ENCODE data around the gene PDZRN4.

The PDZRN4 gene

GRCh38 chr12:41509271-41510055 is 321.3 kb downstream of the PDZRN4 start:
- H3K4me3 ChIP-seq (replicated peaks; ENCODE audit: insufficient read depth, low read length) = no peak overlapping the region
- no peaks in the 10 kb centered on the region for H3K27me3 ChIP-seq (ENCODE audit: insufficient read depth, poor library complexity, severe bottlenecking)
- no peak for DNase-seq (ENCODE audit: low read depth in 1 of 2, low spot score in 1 of 2)
- H3K27ac ChIP-seq (replicated peaks) = no peak overlapping the region
- TF ChIP-seq SPI1 (IDR thresholded peaks at IDR 0.05; ENCODE audit: borderline replicate concordance, low read depth) (no peak), REST (IDR thresholded peaks at IDR 0.05; ENCODE audit: insufficient replicate concordance, low read depth) (no peak), POLR2AphosphoS5 (IDR thresholded peaks at IDR 0.05; ENCODE audit: low read depth) (no peak), GABPA (IDR thresholded peaks at IDR 0.05; ENCODE audit: low read depth) (no peak)
- TF ChIP-seq, protein P1, sequence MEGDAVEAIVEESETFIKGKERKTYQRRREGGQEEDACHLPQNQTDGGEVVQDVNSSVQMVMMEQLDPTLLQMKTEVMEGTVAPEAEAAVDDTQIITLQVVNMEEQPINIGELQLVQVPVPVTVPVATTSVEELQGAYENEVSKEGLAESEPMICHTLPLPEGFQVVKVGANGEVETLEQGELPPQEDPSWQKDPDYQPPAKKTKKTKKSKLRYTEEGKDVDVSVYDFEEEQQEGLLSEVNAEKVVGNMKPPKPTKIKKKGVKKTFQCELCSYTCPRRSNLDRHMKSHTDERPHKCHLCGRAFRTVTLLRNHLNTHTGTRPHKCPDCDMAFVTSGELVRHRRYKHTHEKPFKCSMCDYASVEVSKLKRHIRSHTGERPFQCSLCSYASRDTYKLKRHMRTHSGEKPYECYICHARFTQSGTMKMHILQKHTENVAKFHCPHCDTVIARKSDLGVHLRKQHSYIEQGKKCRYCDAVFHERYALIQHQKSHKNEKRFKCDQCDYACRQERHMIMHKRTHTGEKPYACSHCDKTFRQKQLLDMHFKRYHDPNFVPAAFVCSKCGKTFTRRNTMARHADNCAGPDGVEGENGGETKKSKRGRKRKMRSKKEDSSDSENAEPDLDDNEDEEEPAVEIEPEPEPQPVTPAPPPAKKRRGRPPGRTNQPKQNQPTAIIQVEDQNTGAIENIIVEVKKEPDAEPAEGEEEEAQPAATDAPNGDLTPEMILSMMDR (IDR thresholded peaks at IDR 0.05; ENCODE audit: insufficient read depth, low read length) = no peak

GRCh38 chr12:41510470-41510869 is 322.4 kb downstream of the PDZRN4 start:
- Histone ChIP-seq H3K27ac (replicated peaks) (no peak overlapping the region), H3K4me3 (replicated peaks; ENCODE audit: insufficient read depth, low read length) (no peak overlapping the region), H3K27me3 (ENCODE audit: insufficient read depth, poor library complexity, severe bottlenecking) (no peaks in the 10 kb centered on the region)
- TF ChIP-seq SPI1 (IDR thresholded peaks at IDR 0.05; ENCODE audit: borderline replicate concordance, low read depth) (no peak), REST (IDR thresholded peaks at IDR 0.05; ENCODE audit: insufficient replicate concordance, low read depth) (no peak), POLR2AphosphoS5 (IDR thresholded peaks at IDR 0.05; ENCODE audit: low read depth) (no peak), GABPA (IDR thresholded peaks at IDR 0.05; ENCODE audit: low read depth) (no peak)
- TF ChIP-seq, protein P1 (IDR thresholded peaks at IDR 0.05; ENCODE audit: insufficient read depth, low read length) = no peak
- DNase-seq (ENCODE audit: low read depth in 1 of 2, low spot score in 1 of 2) = no peak

GRCh38 chr12:41511247-41511646 is 323.1 kb downstream of the PDZRN4 start:
- Histone ChIP-seq H3K27me3 (ENCODE audit: insufficient read depth, poor library complexity, severe bottlenecking) (no peaks in the 10 kb centered on the region), H3K27ac (replicated peaks) (no peak overlapping the region), H3K4me3 (replicated peaks; ENCODE audit: insufficient read depth, low read length) (no peak overlapping the region)
- DNase-seq (ENCODE audit: low read depth in 1 of 2, low spot score in 1 of 2) = no peak
- TF ChIP-seq, protein P1 (IDR thresholded peaks at IDR 0.05; ENCODE audit: insufficient read depth, low read length) = no peak
- TF ChIP-seq SPI1 (IDR thresholded peaks at IDR 0.05; ENCODE audit: borderline replicate concordance, low read depth) (no peak), POLR2AphosphoS5 (IDR thresholded peaks at IDR 0.05; ENCODE audit: low read depth) (no peak), GABPA (IDR thresholded peaks at IDR 0.05; ENCODE audit: low read depth) (no peak), REST (IDR thresholded peaks at IDR 0.05; ENCODE audit: insufficient replicate concordance, low read depth) (no peak)
